ENCODE measurements around the gene ATXN7.

DNA sequence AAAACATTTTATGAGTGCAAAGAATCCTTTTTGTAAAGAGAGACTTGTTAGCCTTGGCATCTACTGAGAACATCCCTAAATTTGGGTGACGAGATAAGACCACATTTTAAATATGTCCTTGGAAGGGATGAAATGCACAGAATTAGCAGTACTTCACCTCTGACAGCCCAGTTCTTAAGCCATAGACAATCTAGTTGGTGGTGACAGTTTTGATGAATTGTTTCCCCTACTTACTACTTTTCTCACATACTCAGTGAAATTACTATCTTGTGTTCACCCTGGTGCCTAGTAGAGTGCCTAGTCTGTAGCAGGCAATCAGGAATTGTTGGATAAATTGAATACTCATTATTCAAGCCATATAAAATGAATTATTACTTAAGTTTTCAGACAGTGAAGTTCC lies 45.1 kb downstream of the ATXN7 start:
- TF ChIP-seq GABPA (IDR thresholded peaks at IDR 0.05; ENCODE audit: low read depth): no peak
- no peak for TF ChIP-seq CHD2 (IDR thresholded peaks at IDR 0.05; ENCODE audit: borderline replicate concordance, low read depth, low read length)
- no peak for TF ChIP-seq RCOR1 (conservative IDR thresholded peaks at IDR 0.05; ENCODE audit: low read depth, low read length)
- TF ChIP-seq, protein P1, sequence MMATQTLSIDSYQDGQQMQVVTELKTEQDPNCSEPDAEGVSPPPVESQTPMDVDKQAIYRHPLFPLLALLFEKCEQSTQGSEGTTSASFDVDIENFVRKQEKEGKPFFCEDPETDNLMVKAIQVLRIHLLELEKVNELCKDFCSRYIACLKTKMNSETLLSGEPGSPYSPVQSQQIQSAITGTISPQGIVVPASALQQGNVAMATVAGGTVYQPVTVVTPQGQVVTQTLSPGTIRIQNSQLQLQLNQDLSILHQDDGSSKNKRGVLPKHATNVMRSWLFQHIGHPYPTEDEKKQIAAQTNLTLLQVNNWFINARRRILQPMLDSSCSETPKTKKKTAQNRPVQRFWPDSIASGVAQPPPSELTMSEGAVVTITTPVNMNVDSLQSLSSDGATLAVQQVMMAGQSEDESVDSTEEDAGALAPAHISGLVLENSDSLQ (IDR thresholded peaks at IDR 0.05): no peak
- TF ChIP-seq, protein P2, sequence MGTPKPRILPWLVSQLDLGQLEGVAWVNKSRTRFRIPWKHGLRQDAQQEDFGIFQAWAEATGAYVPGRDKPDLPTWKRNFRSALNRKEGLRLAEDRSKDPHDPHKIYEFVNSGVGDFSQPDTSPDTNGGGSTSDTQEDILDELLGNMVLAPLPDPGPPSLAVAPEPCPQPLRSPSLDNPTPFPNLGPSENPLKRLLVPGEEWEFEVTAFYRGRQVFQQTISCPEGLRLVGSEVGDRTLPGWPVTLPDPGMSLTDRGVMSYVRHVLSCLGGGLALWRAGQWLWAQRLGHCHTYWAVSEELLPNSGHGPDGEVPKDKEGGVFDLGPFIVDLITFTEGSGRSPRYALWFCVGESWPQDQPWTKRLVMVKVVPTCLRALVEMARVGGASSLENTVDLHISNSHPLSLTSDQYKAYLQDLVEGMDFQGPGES (IDR thresholded peaks at IDR 0.05): no peak
- TF ChIP-seq IRF4 (IDR thresholded peaks at IDR 0.05; ENCODE audit: low read depth, low read length): no peak
- TF ChIP-seq FOS (IDR thresholded peaks at IDR 0.05; ENCODE audit: borderline replicate concordance, extremely low read depth, insufficient read length): no peak
- TF ChIP-seq NFXL1 (IDR thresholded peaks at IDR 0.05; ENCODE audit: borderline replicate concordance): no peak
- no peak for TF ChIP-seq SUZ12 (IDR thresholded peaks at IDR 0.05; ENCODE audit: unreplicated experiment)

All from GM12878 (cell line).